ENCODE results near the gene EPS8L3.
"Not testable (repeated sequence)": the region's sequence is repeated elsewhere in the genome, so short reads cannot be mapped to it uniquely, and the experiment has no call there.

Gene EPS8L3

GRCh38 chr1:109802901-109803561, 39.3 kb upstream of the EPS8L3 start:
- H3K9me3 ChIP-seq (ENCODE audit: control insufficient read depth, low read length): no peaks in the 10 kb centered on the region
- no peaks in the 10 kb centered on the region for H3K27me3 ChIP-seq (replicated peaks; ENCODE audit: control insufficient read depth, insufficient read depth, low read length)
- H3K9ac ChIP-seq (ENCODE audit: low read length): no peak overlapping the region
- H3K4me3 ChIP-seq (ENCODE audit: low read length): no peak overlapping the region
- H3K4me1 ChIP-seq (ENCODE audit: control insufficient read depth, insufficient read depth, low read length): peaks cover 40% of the 10 kb centered on the region
- no peak for DNase-seq (ENCODE audit: low read depth)
- no peaks in the 10 kb centered on the region for H3K36me3 ChIP-seq (ENCODE audit: control insufficient read depth, insufficient read depth, low read length, severe bottlenecking)

GRCh38 chr1:109802136-109802900, 38.6 kb upstream of the EPS8L3 start:
- Histone ChIP-seq H3K9ac (ENCODE audit: low read length) (no peak overlapping the region), H3K9me3 (ENCODE audit: control insufficient read depth, low read length) (no peaks in the 10 kb centered on the region), H3K36me3 (ENCODE audit: control insufficient read depth, insufficient read depth, low read length, severe bottlenecking) (no peaks in the 10 kb centered on the region), H3K27me3 (replicated peaks; ENCODE audit: control insufficient read depth, insufficient read depth, low read length) (no peaks in the 10 kb centered on the region), H3K4me3 (ENCODE audit: low read length) (no peak overlapping the region), H3K4me1 (ENCODE audit: control insufficient read depth, insufficient read depth, low read length) (peaks cover 43% of the 10 kb centered on the region)
- no peak for DNase-seq (ENCODE audit: low read depth)

- no peak for DNase-seq (ENCODE audit: low read depth)
- H3K9me3 ChIP-seq (ENCODE audit: control insufficient read depth, low read length): no peaks in the 10 kb centered on the region
- H3K9ac ChIP-seq (ENCODE audit: low read length): no peak overlapping the region
- no peaks in the 10 kb centered on the region for H3K27me3 ChIP-seq (replicated peaks; ENCODE audit: control insufficient read depth, insufficient read depth, low read length)
- peaks cover 41% of the 10 kb centered on the region for H3K4me1 ChIP-seq (ENCODE audit: control insufficient read depth, insufficient read depth, low read length)
- no peak overlapping the region for H3K4me3 ChIP-seq (ENCODE audit: low read length)
- H3K36me3 ChIP-seq (ENCODE audit: control insufficient read depth, insufficient read depth, low read length, severe bottlenecking): no peaks in the 10 kb centered on the region
These were observed 38.0 kb upstream of the EPS8L3 start for GRCh38 chr1:109801791-109802135.

- peaks cover 36% of the 10 kb centered on the region for H3K4me1 ChIP-seq (ENCODE audit: control insufficient read depth, insufficient read depth, low read length)
- no peaks in the 10 kb centered on the region for H3K27me3 ChIP-seq (replicated peaks; ENCODE audit: control insufficient read depth, insufficient read depth, low read length)
- H3K4me3 ChIP-seq (ENCODE audit: low read length): no peak overlapping the region
These were observed 36.6 kb upstream of the EPS8L3 start for GRCh38 chr1:109800291-109800690.

GRCh38 chr1:109799445-109799844, 35.7 kb upstream of the EPS8L3 start:
- Histone ChIP-seq H3K4me3 (ENCODE audit: low read length) (no peak overlapping the region), H3K9ac (ENCODE audit: low read length) (no peak overlapping the region), H3K27me3 (replicated peaks; ENCODE audit: control insufficient read depth, insufficient read depth, low read length) (no peaks in the 10 kb centered on the region), H3K36me3 (ENCODE audit: control insufficient read depth, insufficient read depth, low read length, severe bottlenecking) (no peaks in the 10 kb centered on the region), H3K9me3 (ENCODE audit: control insufficient read depth, low read length) (no peaks in the 10 kb centered on the region), H3K4me1 (ENCODE audit: control insufficient read depth, insufficient read depth, low read length) (peaks cover 35% of the 10 kb centered on the region)
- DNase-seq (ENCODE audit: low read depth): peak; percentile 44

More at GRCh38 chr1:109800291-109800690, 36.6 kb upstream of the EPS8L3 start:
- H3K36me3 ChIP-seq (ENCODE audit: control insufficient read depth, insufficient read depth, low read length, severe bottlenecking): no peaks in the 10 kb centered on the region
- no peak for DNase-seq (ENCODE audit: low read depth)
- H3K9me3 ChIP-seq (ENCODE audit: control insufficient read depth, low read length): no peaks in the 10 kb centered on the region
- H3K9ac ChIP-seq (ENCODE audit: low read length): no peak overlapping the region

GRCh38 chr1:109797303-109797595, 33.5 kb upstream of the EPS8L3 start:
- Histone ChIP-seq H3K9ac (ENCODE audit: low read length) (peak overlapping the region; percentile 21), H3K4me3 (ENCODE audit: low read length) (peak overlapping the region; percentile 53), H3K4me1 (ENCODE audit: control insufficient read depth, insufficient read depth, low read length) (peaks cover 37% of the 10 kb centered on the region)
- not testable (repeated sequence) for DNase-seq (ENCODE audit: low read depth); H3K9me3 ChIP-seq (ENCODE audit: control insufficient read depth, low read length); H3K36me3 ChIP-seq (ENCODE audit: control insufficient read depth, insufficient read depth, low read length, severe bottlenecking); H3K27me3 ChIP-seq (replicated peaks; ENCODE audit: control insufficient read depth, insufficient read depth, low read length)

- H3K9ac ChIP-seq (ENCODE audit: low read length): peak overlapping the region; percentile 21
- no peaks in the 10 kb centered on the region for H3K9me3 ChIP-seq (ENCODE audit: control insufficient read depth, low read length)
- no peaks in the 10 kb centered on the region for H3K36me3 ChIP-seq (ENCODE audit: control insufficient read depth, insufficient read depth, low read length, severe bottlenecking)
- peak; percentile 66 for DNase-seq (ENCODE audit: low read depth)
- peaks cover 43% of the 10 kb centered on the region for H3K4me1 ChIP-seq (ENCODE audit: control insufficient read depth, insufficient read depth, low read length)
- peak overlapping the region; percentile 53 for H3K4me3 ChIP-seq (ENCODE audit: low read length)
- no peaks in the 10 kb centered on the region for H3K27me3 ChIP-seq (replicated peaks; ENCODE audit: control insufficient read depth, insufficient read depth, low read length)
These were observed 33.0 kb upstream of the EPS8L3 start for GRCh38 chr1:109796484-109797302.

- H3K9me3 ChIP-seq (ENCODE audit: control insufficient read depth, low read length): no peaks in the 10 kb centered on the region
- no peaks in the 10 kb centered on the region for H3K27me3 ChIP-seq (replicated peaks; ENCODE audit: control insufficient read depth, insufficient read depth, low read length)
- no peak overlapping the region for H3K9ac ChIP-seq (ENCODE audit: low read length)
- H3K4me1 ChIP-seq (ENCODE audit: control insufficient read depth, insufficient read depth, low read length): peaks cover 55% of the 10 kb centered on the region
- H3K36me3 ChIP-seq (ENCODE audit: control insufficient read depth, insufficient read depth, low read length, severe bottlenecking): no peaks in the 10 kb centered on the region
- no peak for DNase-seq (ENCODE audit: low read depth)
- H3K4me3 ChIP-seq (ENCODE audit: low read length): no peak overlapping the region
These were observed 30.8 kb upstream of the EPS8L3 start for GRCh38 chr1:109794319-109795132.

- peaks cover 55% of the 10 kb centered on the region for H3K4me1 ChIP-seq (ENCODE audit: control insufficient read depth, insufficient read depth, low read length)
- peak; percentile 57 for DNase-seq (ENCODE audit: low read depth)
- H3K9me3 ChIP-seq (ENCODE audit: control insufficient read depth, low read length): no peaks in the 10 kb centered on the region
- no peak overlapping the region for H3K9ac ChIP-seq (ENCODE audit: low read length)
- no peaks in the 10 kb centered on the region for H3K27me3 ChIP-seq (replicated peaks; ENCODE audit: control insufficient read depth, insufficient read depth, low read length)
- no peaks in the 10 kb centered on the region for H3K36me3 ChIP-seq (ENCODE audit: control insufficient read depth, insufficient read depth, low read length, severe bottlenecking)
- H3K4me3 ChIP-seq (ENCODE audit: low read length): no peak overlapping the region
These were observed 30.0 kb upstream of the EPS8L3 start for GRCh38 chr1:109793486-109794318.

- DNase-seq (ENCODE audit: low read depth): no peak
- Histone ChIP-seq H3K4me1 (ENCODE audit: control insufficient read depth, insufficient read depth, low read length) (peaks cover 55% of the 10 kb centered on the region), H3K9me3 (ENCODE audit: control insufficient read depth, low read length) (no peaks in the 10 kb centered on the region)
These were observed 29.4 kb upstream of the EPS8L3 start for GRCh38 chr1:109793089-109793485.

More at GRCh38 chr1:109793089-109793485, 29.4 kb upstream of the EPS8L3 start:
- no peak overlapping the region for H3K9ac ChIP-seq (ENCODE audit: low read length)
- H3K4me3 ChIP-seq (ENCODE audit: low read length): no peak overlapping the region
- H3K27me3 ChIP-seq (replicated peaks; ENCODE audit: control insufficient read depth, insufficient read depth, low read length): no peaks in the 10 kb centered on the region
- no peaks in the 10 kb centered on the region for H3K36me3 ChIP-seq (ENCODE audit: control insufficient read depth, insufficient read depth, low read length, severe bottlenecking)

All from adipocyte (in vitro differentiated cells).